HL-60/S4 treated with phorbol 12-myristate 13-acetate at 8.2 ng/mL for 4 days and 3 days (cell line): ENCODE data around the gene ARIH2.

Experiments
- in situ Hi-C: fragments of 300-500 bp; cut with MboI; formaldehyde crosslinking; loops from 2 replicates; pipeline ENCODE4 v1.15.0; 2022; ENCODE audit warnings: low sequenced_read_pairs

Gene ARIH2

DNA sequence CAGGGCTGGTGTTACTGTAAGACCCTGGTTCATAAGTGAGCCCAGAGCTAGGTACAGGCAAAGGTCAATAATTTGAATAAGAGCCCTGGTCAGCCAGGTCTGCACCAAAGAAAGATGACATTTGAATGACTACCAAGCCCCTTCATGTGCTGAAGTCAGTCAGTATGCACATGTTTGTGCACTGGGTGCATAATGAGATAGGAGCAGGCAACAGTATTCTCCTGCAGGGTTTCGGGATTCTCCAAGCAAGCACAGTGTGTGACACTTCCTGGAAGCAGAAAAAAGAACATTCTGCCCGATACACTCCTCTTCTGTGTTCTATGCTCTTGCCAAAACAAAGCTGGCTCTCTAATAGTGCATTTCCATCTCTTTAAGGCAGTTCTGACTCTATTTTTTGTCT, 116.0 kb downstream of the ARIH2 start:
- in situ Hi-C loops, result no loop called here

- in situ Hi-C loops, result no loop called here
These were observed 116.6 kb downstream of the ARIH2 start for GRCh38 chr3:49035281-49035680.
